Brain microvascular endothelial cell (primary cell): Measurements from ENCODE around the gene PREB.

Experiments used
- DNase-seq: peaks from one replicate; pipeline ENCODE4 v3.0.0-alpha.2; 2020
- H3K27ac ChIP-seq: fragments of 250-450 bp; sonication (Bioruptor Pico); 2 replicates; pipeline ENCODE4 v1.5.1; 2020; ENCODE audit warnings: mild to moderate bottlenecking, moderate library complexity
- H3K27me3 ChIP-seq: fragments of 250-450 bp; sonication (Bioruptor Pico); replicated peaks from 2 replicates; pipeline ENCODE4 v1.5.1; 2020; ENCODE audit warnings: mild to moderate bottlenecking
- H3K36me3 ChIP-seq: fragments of 250-450 bp; sonication (Bioruptor Pico); replicated peaks from 2 replicates; pipeline ENCODE4 v1.5.1; 2020; ENCODE audit warnings: mild to moderate bottlenecking
- H3K4me3 ChIP-seq: 2 replicates; pipeline ENCODE4 v1.5.1; 2011; ENCODE audit warnings: low read depth, mild to moderate bottlenecking, control low read depth, low read length, moderate library complexity
- in situ Hi-C: cut with HindIII; loops from 2 replicates; pipeline ENCODE4 v1.10.0; 2017; ENCODE audit warnings: low sequenced_read_pairs, low pct_ligation_motif_present
- TF ChIP-seq, protein P1 (sequence below): IDR thresholded peaks from 2 replicates; pipeline ENCODE4 v1.5.1; 2011; ENCODE audit warnings: low read depth, mild to moderate bottlenecking, moderate library complexity, low read length, control low read depth, inconsistent platforms; ENCODE audit errors: missing control alignments

PREB gene

GRCh38 chr2:27155069-27155520 is 20.7 kb upstream of the PREB start:
- Histone ChIP-seq H3K36me3 (no peaks in the 10 kb centered on the region), H3K27ac (no peak overlapping the region), H3K27me3 (peaks cover 3% of the 10 kb centered on the region), H3K4me3 (no peak overlapping the region)
- in situ Hi-C loops: no loop called here
- no peak for DNase-seq
- TF ChIP-seq, protein P1, sequence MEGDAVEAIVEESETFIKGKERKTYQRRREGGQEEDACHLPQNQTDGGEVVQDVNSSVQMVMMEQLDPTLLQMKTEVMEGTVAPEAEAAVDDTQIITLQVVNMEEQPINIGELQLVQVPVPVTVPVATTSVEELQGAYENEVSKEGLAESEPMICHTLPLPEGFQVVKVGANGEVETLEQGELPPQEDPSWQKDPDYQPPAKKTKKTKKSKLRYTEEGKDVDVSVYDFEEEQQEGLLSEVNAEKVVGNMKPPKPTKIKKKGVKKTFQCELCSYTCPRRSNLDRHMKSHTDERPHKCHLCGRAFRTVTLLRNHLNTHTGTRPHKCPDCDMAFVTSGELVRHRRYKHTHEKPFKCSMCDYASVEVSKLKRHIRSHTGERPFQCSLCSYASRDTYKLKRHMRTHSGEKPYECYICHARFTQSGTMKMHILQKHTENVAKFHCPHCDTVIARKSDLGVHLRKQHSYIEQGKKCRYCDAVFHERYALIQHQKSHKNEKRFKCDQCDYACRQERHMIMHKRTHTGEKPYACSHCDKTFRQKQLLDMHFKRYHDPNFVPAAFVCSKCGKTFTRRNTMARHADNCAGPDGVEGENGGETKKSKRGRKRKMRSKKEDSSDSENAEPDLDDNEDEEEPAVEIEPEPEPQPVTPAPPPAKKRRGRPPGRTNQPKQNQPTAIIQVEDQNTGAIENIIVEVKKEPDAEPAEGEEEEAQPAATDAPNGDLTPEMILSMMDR: no peak

GRCh38 chr2:27154488-27154887 is 20.1 kb upstream of the PREB start:
- in situ Hi-C loops: no loop called here
- TF ChIP-seq, protein P1: no peak

GRCh38 chr2:27152796-27153464 is 18.5 kb upstream of the PREB start:
- no peaks in the 10 kb centered on the region for H3K36me3 ChIP-seq
- H3K27me3 ChIP-seq: peaks cover 5% of the 10 kb centered on the region
- TF ChIP-seq, protein P1: no peak
- peak; percentile 59 for DNase-seq
- in situ Hi-C loops: no loop called here
- no peak overlapping the region for H3K4me3 ChIP-seq
- H3K27ac ChIP-seq: no peak overlapping the region

More at GRCh38 chr2:27154488-27154887, 20.1 kb upstream of the PREB start:
- Histone ChIP-seq H3K36me3 (no peaks in the 10 kb centered on the region), H3K27ac (no peak overlapping the region), H3K27me3 (peaks cover 5% of the 10 kb centered on the region), H3K4me3 (no peak overlapping the region)
- no peak for DNase-seq

DNA sequence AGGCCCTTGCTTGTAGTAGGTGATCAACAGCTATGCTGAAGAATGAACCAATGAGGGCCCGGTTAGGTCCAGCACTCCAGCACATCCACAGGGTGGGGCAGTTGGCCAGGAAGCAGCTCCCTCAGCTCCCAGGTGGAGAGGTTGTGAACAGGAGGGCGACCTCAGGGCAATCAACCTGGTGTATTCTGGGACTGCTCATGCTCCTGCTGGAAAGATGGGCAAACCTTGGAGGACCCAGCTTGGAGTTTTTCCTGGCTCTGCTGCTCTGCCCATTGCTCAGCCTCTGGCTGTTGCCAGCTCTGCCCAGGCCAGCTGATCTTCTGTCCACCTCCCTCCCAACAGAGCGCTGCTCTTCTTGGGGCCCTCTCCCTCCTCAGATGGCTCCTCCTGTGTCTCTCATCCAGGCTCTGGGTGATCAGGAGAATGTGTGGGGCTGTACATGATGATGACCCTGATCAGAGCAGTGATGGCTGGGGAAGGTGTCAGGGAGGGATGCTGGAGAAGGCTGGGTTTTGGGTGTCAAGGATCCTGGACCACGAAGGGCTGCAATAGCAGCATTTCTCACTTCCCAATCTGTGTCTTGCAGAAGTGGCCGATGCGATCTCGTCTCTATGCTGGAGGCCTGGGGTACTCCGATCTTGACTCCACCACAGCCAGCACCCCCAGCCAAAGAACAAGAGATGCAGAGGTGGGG is 17.8 kb upstream of the PREB start:
- in situ Hi-C loops: no loop called here
- H3K27ac ChIP-seq: no peak overlapping the region
- TF ChIP-seq, protein P1: no peak
- no peaks in the 10 kb centered on the region for H3K36me3 ChIP-seq
- no peak for DNase-seq
- peaks cover 5% of the 10 kb centered on the region for H3K27me3 ChIP-seq
- H3K4me3 ChIP-seq: no peak overlapping the region

- TF ChIP-seq, protein P1: no peak
- Histone ChIP-seq H3K27me3 (peaks cover 5% of the 10 kb centered on the region), H3K4me3 (no peak overlapping the region), H3K27ac (no peak overlapping the region), H3K36me3 (no peaks in the 10 kb centered on the region)
- in situ Hi-C loops: no loop called here
- DNase-seq: no peak
Observed at GRCh38 chr2:27150639-27151230, 16.3 kb upstream of the PREB start.
